Measurements from ENCODE around the gene SUSD5.
"Not testable (repeated sequence)": the region's sequence is repeated elsewhere in the genome, so short reads cannot be mapped to it uniquely, and the experiment has no call there.

DNA sequence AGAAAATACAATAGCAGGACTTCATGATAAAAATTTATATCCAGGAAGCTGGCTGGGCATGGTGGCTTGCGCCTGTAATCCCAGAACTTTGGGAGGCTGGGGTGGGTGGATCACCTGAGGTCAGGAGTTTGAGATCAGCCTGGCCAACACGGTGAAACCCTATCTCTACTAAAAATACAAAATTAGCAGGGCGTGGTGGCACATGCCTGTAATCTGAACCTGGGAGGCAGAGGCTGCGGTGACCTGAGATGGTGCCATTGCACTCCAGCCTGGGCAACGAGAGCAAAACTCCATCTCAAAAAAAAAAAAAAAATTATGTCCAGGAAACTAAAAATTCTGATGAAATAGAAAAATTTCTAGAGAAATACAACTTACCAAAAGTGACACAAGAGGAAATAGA is 56.0 kb downstream of the SUSD5 start:
- TF ChIP-seq, protein P1, sequence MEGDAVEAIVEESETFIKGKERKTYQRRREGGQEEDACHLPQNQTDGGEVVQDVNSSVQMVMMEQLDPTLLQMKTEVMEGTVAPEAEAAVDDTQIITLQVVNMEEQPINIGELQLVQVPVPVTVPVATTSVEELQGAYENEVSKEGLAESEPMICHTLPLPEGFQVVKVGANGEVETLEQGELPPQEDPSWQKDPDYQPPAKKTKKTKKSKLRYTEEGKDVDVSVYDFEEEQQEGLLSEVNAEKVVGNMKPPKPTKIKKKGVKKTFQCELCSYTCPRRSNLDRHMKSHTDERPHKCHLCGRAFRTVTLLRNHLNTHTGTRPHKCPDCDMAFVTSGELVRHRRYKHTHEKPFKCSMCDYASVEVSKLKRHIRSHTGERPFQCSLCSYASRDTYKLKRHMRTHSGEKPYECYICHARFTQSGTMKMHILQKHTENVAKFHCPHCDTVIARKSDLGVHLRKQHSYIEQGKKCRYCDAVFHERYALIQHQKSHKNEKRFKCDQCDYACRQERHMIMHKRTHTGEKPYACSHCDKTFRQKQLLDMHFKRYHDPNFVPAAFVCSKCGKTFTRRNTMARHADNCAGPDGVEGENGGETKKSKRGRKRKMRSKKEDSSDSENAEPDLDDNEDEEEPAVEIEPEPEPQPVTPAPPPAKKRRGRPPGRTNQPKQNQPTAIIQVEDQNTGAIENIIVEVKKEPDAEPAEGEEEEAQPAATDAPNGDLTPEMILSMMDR (IDR thresholded peaks at IDR 0.05) = not testable (repeated sequence)
- not testable (repeated sequence) for TF ChIP-seq EP300 (IDR thresholded peaks at IDR 0.05; ENCODE audit: borderline replicate concordance in 1 of 2, low read depth in 1 of 2, low read length in 1 of 2); NRF1 (IDR thresholded peaks at IDR 0.05; ENCODE audit: low read depth, low read length)

Measured in SK-N-SH (cell line).